HG03025 (cell line): ENCODE measurements around the gene NAA38.

Experiments
- ATAC-seq: cut with Tn5 transposase; IDR thresholded peaks from one replicate; pipeline ENCODE4 v1.9.1; 2021; ENCODE audit warnings: mild to moderate bottlenecking, moderate library complexity; ENCODE audit not compliant: unreplicated experiment, low FRiP score

NAA38 gene

GRCh38 chr17:7842380-7843256 lies 14.7 kb downstream of the NAA38 start:
- no peak for ATAC-seq

DNA sequence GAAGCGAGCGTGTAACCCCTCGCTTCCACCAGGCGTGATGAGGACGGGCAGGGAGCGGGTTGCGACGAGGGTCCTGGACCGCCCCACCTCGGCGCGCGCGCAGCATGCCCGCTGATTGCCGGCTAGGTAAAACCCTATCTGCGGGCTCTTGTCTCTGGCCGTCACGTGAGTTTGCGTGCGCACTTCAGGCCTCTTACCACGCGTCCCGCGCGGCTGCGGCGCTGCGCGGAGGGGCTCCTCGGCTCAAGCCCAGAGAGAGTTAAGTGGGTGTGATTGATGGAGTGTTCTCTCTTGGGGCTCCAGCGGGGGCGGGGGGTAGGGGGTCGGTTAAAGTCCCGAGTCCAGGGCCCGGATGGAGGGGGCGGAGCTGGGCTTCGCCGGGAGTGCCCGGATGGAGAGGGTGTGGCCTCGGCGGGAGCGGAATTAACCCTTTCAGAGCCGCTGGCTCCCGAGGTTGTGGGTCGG lies 15.4 kb downstream of the NAA38 start:
- ATAC-seq, result no peak

DNA sequence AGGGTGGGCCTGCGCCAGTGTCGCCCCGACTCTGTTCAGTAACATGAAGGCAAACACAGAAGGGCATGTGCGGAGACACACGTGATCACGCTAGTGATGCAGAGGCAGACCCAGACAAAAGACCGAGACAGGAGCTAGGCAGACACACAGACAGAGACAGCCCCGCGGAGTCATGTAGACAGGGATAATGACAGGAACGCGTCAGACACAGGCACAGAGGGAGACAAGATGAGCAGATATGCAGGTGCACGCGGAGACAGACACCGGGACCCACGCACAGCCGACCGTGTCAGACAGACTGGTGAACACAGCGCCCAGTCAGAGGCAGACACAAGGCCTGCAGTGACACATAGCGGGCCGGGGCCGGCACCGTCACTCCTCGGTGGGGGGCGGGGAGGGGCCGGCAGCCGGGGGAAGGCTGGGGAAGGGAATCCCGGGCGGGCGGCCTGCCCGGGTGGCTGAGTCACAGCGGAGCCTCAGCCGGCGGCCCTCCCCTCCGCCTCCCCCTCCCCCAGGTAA lies 15.9 kb downstream of the NAA38 start:
- no peak for ATAC-seq

- ATAC-seq, result no peak
These were observed 16.5 kb downstream of the NAA38 start for GRCh38 chr17:7840875-7841274.

- no peak for ATAC-seq
These were observed 16.9 kb downstream of the NAA38 start for GRCh38 chr17:7840441-7840840.

DNA sequence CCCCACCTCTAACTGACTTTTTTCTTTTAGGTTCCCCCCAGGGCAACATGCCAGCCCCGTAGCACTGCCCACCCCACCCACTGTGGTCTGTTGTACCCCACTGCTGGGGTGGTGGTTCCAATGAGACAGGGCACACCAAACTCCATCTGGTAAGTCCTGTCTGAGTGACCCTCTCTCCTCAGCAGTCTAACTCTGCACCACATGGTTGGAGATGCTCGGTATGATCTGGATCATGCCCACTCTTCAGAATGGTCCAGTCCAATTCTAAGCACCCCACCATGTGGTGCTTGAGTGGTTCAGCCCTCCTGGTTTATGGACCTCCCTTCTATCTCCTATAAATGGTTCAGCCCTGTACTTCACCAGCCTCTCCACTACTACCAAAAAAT lies 17.5 kb downstream of the NAA38 start:
- no peak for ATAC-seq

GRCh38 chr17:7839190-7839875 lies 18.0 kb downstream of the NAA38 start:
- no peak for ATAC-seq

DNA sequence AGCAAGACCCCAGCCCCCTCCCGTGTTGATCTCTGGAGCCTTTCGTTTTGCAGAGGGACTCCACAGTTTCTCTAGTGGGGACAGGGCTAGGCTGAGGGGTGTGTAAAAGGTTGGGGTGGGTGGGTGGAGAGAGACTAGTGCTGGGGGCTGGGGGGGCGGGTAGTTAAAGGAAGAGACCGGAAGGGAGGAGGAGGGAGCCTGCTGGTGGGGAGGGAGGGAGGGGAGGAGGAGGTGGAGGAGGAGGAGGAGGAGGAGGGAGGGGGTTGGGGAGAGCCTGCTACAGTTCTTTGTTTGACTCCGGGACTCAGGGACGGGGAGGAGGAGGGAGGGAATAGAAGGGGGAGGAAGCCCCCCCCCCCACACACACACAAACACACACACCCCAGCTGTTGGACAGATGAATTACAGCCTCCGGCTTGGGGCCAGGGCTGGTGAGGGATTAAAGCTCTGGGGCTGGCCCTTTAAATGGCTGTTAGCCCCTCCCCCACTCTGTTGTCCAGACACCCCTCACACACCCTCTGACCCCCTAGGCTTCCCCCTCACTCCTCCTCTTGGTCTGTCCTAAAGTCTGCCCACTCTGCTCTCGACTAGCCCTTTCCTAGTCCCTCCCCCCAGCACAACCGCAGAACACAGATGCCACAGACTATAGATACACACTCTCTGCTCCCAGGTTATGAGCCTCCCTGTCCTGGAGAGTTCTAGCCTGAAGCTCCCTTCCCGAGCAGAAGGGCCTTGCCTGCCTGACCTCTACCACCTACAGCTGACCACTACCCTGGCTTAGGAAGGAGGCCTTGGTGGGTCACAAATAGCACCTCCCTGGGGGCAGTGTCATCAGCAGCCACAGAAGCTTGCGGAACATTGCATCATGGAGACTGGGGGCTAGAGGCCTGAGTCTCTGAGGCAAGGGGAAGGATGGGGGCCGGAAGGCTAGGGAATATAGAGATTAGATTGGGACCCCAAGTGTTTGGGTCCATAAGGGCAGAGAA lies 19.0 kb downstream of the NAA38 start:
- no peak for ATAC-seq

GRCh38 chr17:7837408-7838088 lies 19.8 kb downstream of the NAA38 start:
- ATAC-seq, result no peak

- no peak for ATAC-seq
These were observed 20.6 kb downstream of the NAA38 start for GRCh38 chr17:7836596-7837407.

GRCh38 chr17:7835814-7836595 lies 21.4 kb downstream of the NAA38 start:
- ATAC-seq, result peak; percentile 21

GRCh38 chr17:7834957-7835813 lies 22.2 kb downstream of the NAA38 start:
- ATAC-seq, result peak; percentile 42

- ATAC-seq, result no peak
These were observed 22.8 kb downstream of the NAA38 start for GRCh38 chr17:7834542-7834956.

GRCh38 chr17:7833795-7834541 lies 23.4 kb downstream of the NAA38 start, which contains the start of gene KDM6B:
Gene KDM6B, plus strand, starts transcription at chr17:7834217. Its CDS starts 11,338 bp downstream, at chr17:7845555.
- ATAC-seq, result peak; percentile 29

DNA sequence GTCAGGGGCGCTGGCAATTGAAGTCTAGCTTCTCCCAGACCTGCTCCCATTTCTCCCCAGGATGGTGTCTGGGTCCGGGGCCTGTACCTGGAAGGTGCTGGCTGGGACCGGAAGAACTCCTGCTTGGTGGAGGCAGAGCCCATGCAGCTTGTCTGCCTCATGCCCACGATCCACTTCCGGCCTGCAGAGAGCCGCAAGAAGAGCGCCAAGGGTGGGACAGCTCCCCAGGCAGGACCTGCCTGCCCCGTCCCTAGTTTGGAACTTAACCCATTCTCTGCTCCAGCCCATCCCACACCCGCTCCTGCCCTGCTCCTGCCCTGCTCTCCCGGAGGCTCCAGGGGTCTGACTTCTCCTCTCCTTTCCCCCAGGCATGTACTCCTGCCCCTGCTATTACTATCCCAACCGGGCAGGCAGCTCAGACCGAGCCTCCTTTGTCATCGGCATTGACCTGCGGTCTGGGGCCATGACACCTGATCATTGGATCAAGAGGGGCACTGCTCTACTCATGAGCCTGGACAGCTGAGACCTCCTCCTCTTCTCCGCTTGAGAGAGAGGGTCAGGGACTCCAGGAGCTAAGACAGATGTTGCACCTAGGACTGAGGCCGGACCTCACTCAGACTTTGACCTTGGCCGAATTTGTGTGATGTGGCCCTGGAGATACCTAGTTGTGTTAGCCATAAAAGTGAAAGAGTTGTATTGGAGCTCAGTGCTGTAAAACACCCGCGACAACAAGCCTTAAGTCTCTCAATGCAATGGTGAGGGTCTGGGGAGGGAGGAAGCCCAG lies 24.2 kb downstream of the NAA38 start:
- ATAC-seq, result no peak

DNA sequence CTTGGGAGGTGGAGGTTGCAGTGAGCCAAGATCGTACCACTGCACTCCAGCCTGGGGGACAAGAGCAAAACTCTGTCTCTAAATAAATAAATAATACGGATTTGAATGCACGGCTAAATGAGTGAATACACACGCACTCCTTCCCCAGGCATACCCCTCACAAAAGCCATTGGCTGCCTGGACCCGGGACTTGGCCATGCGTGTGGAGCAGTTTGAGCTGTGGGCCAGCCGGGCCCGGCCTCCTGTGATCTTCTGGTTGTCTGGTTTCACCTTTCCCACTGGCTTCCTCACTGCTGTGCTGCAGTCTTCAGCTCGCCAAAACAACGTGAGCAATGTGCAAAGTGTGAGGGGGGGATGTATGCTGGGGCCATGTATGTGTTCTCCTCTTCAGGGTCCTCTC lies 24.9 kb downstream of the NAA38 start:
- no peak for ATAC-seq
